Neural crest cell (in vitro differentiated cells): ENCODE results near the gene MAN2C1. TPM values are rescaled to one million over a fixed set of nuclear protein-coding genes. Genes with fewer than 3 reads are reported as not detected.
"Not testable (repeated sequence)": the region's sequence is repeated elsewhere in the genome, so short reads cannot be mapped to it uniquely, and the experiment has no call there.

Experiments
- DNase-seq: peaks from one replicate; pipeline ENCODE4 v3.0.0; 2021; ENCODE audit warnings: low read depth, mixed read lengths, low spot score
- H3K27ac Mint-ChIP-seq: one replicate; pipeline ENCODE4 v1.8.0; 2021; ENCODE audit warnings: mild to moderate bottlenecking, mixed read lengths; ENCODE audit not compliant: unreplicated experiment
- H3K27me3 Mint-ChIP-seq: 2 replicates; pipeline ENCODE4 v1.8.0; 2021; ENCODE audit warnings: low read depth, mild to moderate bottlenecking, mixed read lengths
- H3K36me3 Mint-ChIP-seq: 2 replicates; pipeline ENCODE4 v1.8.0; 2021; ENCODE audit warnings: low read depth, mild to moderate bottlenecking, mixed read lengths
- H3K4me1 Mint-ChIP-seq: 2 replicates; pipeline ENCODE4 v1.8.0; 2021; ENCODE audit warnings: mixed read lengths
- H3K4me3 Mint-ChIP-seq: one replicate; pipeline ENCODE4 v1.8.0; 2021; ENCODE audit warnings: mild to moderate bottlenecking, mixed read lengths
- H3K9me3 Mint-ChIP-seq: 2 replicates; pipeline ENCODE4 v1.8.0; 2021; ENCODE audit warnings: mixed read lengths
- CTCF ChIP-seq: fragments of 200-600 bp; sonication (generic); conservative IDR thresholded peaks from 2 replicates; pipeline ENCODE4 v1.5.0; 2021; ENCODE audit warnings: antibody characterized with exemption, mild to moderate bottlenecking
- total RNA-seq: library from RNA; stranded (reverse); gene quantifications from 2 replicates; pipeline ENCODE4 v1.2.1, GENCODE V29; 2021

Gene MAN2C1
- total RNA-seq, 1 donor from 2014 or later = 222 TPM

- no peak for DNase-seq
- H3K4me3 Mint-ChIP-seq = no peak overlapping the region
- no peak for TF ChIP-seq CTCF
- H3K27ac Mint-ChIP-seq = no peak overlapping the region
- H3K27me3 Mint-ChIP-seq = peaks cover 14% of the 10 kb centered on the region
- H3K36me3 Mint-ChIP-seq = no peaks in the 10 kb centered on the region
- peaks cover 3% of the 10 kb centered on the region for H3K9me3 Mint-ChIP-seq
- H3K4me1 Mint-ChIP-seq = no peaks in the 10 kb centered on the region
Measured at GRCh38 chr15:75321711-75322110, 46.7 kb downstream of the MAN2C1 start.

DNA sequence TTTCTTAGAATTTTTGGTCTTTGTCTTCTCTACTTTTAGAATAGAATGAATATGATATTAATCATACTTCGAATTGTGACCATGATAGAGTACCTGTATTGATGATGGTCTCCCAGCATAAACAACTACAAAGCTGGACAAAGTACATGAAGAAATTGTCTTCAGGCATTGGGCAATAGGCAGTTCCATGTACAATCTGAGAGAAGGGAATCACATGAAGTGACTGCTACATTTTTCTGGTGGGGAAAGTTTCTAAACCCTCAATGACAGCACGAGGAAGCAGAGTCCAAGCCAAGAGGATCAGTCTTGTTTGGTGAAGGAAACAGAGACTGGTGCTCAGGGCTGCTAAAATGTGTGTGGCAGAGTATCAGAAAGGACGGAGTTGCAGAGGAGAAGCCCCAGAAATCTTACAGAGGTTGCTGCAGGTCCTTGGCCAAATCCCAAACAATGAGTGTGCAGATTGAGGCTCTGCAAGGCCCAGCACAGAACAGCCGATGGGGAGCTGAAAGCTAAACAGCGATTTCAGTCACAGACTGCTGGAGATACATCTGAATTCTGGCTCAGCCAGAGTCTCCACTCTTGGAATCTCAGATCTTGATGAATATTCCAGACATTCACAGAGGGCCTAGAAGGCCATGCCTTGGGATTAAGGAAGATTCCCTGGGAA, 49.0 kb downstream of the MAN2C1 start:
- not testable (repeated sequence) for H3K4me1 Mint-ChIP-seq, H3K36me3 Mint-ChIP-seq, H3K9me3 Mint-ChIP-seq, H3K4me3 Mint-ChIP-seq, H3K27ac Mint-ChIP-seq, DNase-seq
- H3K27me3 Mint-ChIP-seq = peaks cover 16% of the 10 kb centered on the region

- H3K4me1 Mint-ChIP-seq = no peaks in the 10 kb centered on the region
- no peak overlapping the region for H3K4me3 Mint-ChIP-seq
- no peak for DNase-seq
- peaks cover 18% of the 10 kb centered on the region for H3K27me3 Mint-ChIP-seq
- H3K36me3 Mint-ChIP-seq = no peaks in the 10 kb centered on the region
- no peak for TF ChIP-seq CTCF
- no peak overlapping the region for H3K27ac Mint-ChIP-seq
- H3K9me3 Mint-ChIP-seq = no peaks in the 10 kb centered on the region
Measured at GRCh38 chr15:75314552-75315290, 53.7 kb downstream of the MAN2C1 start.

GRCh38 chr15:75313116-75313845, 55.1 kb downstream of the MAN2C1 start:
- Mint-ChIP-seq H3K9me3 (no peaks in the 10 kb centered on the region), H3K4me1 (no peaks in the 10 kb centered on the region), H3K27me3 (peaks cover 27% of the 10 kb centered on the region), H3K36me3 (no peaks in the 10 kb centered on the region), H3K27ac (peak overlapping the region; percentile 24), H3K4me3 (no peak overlapping the region)
- DNase-seq = no peak
- no peak for TF ChIP-seq CTCF

GRCh38 chr15:75312548-75312947, 55.9 kb downstream of the MAN2C1 start:
- not testable (repeated sequence) for H3K36me3 Mint-ChIP-seq, H3K9me3 Mint-ChIP-seq

GRCh38 chr15:75309711-75310110, 58.7 kb downstream of the MAN2C1 start:
- no peak for DNase-seq
- H3K27me3 Mint-ChIP-seq = peaks cover 49% of the 10 kb centered on the region
- no peak for TF ChIP-seq CTCF
- H3K36me3 Mint-ChIP-seq = no peaks in the 10 kb centered on the region
- H3K4me3 Mint-ChIP-seq = no peak overlapping the region
- peaks cover 10% of the 10 kb centered on the region for H3K4me1 Mint-ChIP-seq
- H3K27ac Mint-ChIP-seq = no peak overlapping the region
- H3K9me3 Mint-ChIP-seq = no peaks in the 10 kb centered on the region

More at GRCh38 chr15:75312548-75312947, 55.9 kb downstream of the MAN2C1 start:
- not testable (repeated sequence) for H3K4me3 Mint-ChIP-seq, H3K4me1 Mint-ChIP-seq, DNase-seq, H3K27ac Mint-ChIP-seq
- peaks cover 35% of the 10 kb centered on the region for H3K27me3 Mint-ChIP-seq
